Measurements from ENCODE around the gene PARP3. TPM values are rescaled to one million over a fixed set of nuclear protein-coding genes. Genes with fewer than 3 reads are reported as not detected.

Gene PARP3
- total and polyA plus RNA-seq, 9 of the 15 experiments (the other 6 are each of a cell fraction or from before 2014, with no cell fraction given): 0.46 to 6.6 (median 4.5) TPM

DNA sequence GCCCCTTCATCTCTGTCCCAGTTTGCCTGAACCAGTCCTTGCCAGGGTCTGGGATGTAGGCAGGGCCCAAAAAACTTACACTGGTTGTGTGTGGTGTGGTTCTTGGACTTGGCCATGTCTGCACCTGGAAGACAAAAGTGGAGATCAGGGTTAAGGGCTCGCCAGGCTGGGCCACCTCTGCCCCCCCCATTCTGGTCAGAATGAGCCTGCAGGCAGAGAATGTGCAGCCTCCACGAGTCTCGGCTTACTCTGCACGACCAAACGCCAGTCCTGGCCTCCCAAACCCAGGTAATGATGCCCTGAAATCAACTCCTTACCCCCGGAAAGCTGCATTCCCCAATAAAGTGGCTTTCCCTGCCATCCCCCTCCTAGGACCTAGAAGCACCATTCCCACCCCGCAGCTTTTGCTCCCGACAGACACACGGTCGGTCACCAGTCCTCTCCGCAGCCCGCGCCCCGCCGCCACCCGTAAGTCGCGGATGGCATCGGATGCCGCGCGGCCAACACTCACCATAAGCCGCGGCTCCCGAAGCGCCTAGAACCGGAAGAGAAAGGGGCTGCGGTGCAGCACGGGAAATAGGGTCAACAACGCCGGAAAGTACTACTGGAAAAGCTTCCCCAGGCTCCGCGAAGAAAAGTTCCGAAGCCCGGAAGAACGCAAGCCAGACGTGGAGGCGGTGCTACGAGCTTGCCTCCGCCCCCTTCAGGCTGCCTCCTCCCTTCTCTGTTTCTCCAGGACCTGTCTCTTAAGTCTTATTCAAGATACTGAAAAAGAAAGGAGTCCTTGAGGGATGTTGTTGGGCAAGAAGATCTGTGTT lies 53.4 kb downstream of the PARP3 start, which contains the start of gene RPL29 (continued):
- TF ChIP-seq BRF1 (IDR thresholded peaks at IDR 0.05; ENCODE audit: borderline replicate concordance, extremely low read depth, insufficient read length) (no peak), RBM25 (IDR thresholded peaks at IDR 0.05; ENCODE audit: low read depth, low read length, severe bottlenecking) (no peak), RB1 (IDR thresholded peaks at IDR 0.05; ENCODE audit: low read depth) (peak; percentile 91), BRD9 (IDR thresholded peaks at IDR 0.05; ENCODE audit: low read depth, partially characterized antibody) (peak; percentile 97), HMG20B (CRISPR knock-in tag; IDR thresholded peaks at IDR 0.05) (no peak), ZNF584 (CRISPR knock-in tag; IDR thresholded peaks at IDR 0.05; ENCODE audit: low read depth) (0 out of 2 replicates have a peak, but pooled peaks have one; percentile 36), CEBPB (tag; IDR thresholded peaks at IDR 0.05) (no peak), YBX1 (IDR thresholded peaks at IDR 0.05) (no peak), ZNF324 (CRISPR knock-in tag; IDR thresholded peaks at IDR 0.05) (no peak), ZNF436 (CRISPR knock-in tag; IDR thresholded peaks at IDR 0.05) (no peak), ZNF76 (CRISPR knock-in tag; IDR thresholded peaks at IDR 0.05; ENCODE audit: borderline replicate concordance) (peak; percentile 60; the same call in 1 of the 2 replicates), ZNF184 (CRISPR knock-in tag; IDR thresholded peaks at IDR 0.05) (no peak), NFRKB (IDR thresholded peaks at IDR 0.05; ENCODE audit: low read depth) (peak; percentile 91), SMC3 (conservative IDR thresholded peaks at IDR 0.05; ENCODE audit: insufficient read depth, low read depth, low read length) (no peak), KDM1A (IDR thresholded peaks at IDR 0.05) (no peak)
- TF ChIP-seq, protein P1, sequence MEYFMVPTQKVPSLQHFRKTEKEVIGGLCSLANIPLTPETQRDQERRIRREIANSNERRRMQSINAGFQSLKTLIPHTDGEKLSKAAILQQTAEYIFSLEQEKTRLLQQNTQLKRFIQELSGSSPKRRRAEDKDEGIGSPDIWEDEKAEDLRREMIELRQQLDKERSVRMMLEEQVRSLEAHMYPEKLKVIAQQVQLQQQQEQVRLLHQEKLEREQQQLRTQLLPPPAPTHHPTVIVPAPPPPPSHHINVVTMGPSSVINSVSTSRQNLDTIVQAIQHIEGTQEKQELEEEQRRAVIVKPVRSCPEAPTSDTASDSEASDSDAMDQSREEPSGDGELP (CRISPR knock-in tag; IDR thresholded peaks at IDR 0.05; ENCODE audit: borderline replicate concordance): peak; percentile 59; the same call in 1 of the 2 replicates
- TF ChIP-seq, protein P2, sequence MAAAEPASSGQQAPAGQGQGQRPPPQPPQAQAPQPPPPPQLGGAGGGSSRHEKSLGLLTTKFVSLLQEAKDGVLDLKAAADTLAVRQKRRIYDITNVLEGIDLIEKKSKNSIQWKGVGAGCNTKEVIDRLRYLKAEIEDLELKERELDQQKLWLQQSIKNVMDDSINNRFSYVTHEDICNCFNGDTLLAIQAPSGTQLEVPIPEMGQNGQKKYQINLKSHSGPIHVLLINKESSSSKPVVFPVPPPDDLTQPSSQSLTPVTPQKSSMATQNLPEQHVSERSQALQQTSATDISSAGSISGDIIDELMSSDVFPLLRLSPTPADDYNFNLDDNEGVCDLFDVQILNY (CRISPR knock-in tag; IDR thresholded peaks at IDR 0.05): peak; percentile 75; the same call in 1 of the 2 replicates
- TF ChIP-seq, protein P3, sequence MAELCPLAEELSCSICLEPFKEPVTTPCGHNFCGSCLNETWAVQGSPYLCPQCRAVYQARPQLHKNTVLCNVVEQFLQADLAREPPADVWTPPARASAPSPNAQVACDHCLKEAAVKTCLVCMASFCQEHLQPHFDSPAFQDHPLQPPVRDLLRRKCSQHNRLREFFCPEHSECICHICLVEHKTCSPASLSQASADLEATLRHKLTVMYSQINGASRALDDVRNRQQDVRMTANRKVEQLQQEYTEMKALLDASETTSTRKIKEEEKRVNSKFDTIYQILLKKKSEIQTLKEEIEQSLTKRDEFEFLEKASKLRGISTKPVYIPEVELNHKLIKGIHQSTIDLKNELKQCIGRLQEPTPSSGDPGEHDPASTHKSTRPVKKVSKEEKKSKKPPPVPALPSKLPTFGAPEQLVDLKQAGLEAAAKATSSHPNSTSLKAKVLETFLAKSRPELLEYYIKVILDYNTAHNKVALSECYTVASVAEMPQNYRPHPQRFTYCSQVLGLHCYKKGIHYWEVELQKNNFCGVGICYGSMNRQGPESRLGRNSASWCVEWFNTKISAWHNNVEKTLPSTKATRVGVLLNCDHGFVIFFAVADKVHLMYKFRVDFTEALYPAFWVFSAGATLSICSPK (IDR thresholded peaks at IDR 0.05; ENCODE audit: borderline replicate concordance): peak; percentile 77; the same call in 1 of the 2 replicates
- TF ChIP-seq, protein P4, sequence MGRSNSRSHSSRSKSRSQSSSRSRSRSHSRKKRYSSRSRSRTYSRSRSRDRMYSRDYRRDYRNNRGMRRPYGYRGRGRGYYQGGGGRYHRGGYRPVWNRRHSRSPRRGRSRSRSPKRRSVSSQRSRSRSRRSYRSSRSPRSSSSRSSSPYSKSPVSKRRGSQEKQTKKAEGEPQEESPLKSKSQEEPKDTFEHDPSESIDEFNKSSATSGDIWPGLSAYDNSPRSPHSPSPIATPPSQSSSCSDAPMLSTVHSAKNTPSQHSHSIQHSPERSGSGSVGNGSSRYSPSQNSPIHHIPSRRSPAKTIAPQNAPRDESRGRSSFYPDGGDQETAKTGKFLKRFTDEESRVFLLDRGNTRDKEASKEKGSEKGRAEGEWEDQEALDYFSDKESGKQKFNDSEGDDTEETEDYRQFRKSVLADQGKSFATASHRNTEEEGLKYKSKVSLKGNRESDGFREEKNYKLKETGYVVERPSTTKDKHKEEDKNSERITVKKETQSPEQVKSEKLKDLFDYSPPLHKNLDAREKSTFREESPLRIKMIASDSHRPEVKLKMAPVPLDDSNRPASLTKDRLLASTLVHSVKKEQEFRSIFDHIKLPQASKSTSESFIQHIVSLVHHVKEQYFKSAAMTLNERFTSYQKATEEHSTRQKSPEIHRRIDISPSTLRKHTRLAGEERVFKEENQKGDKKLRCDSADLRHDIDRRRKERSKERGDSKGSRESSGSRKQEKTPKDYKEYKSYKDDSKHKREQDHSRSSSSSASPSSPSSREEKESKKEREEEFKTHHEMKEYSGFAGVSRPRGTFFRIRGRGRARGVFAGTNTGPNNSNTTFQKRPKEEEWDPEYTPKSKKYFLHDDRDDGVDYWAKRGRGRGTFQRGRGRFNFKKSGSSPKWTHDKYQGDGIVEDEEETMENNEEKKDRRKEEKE (IDR thresholded peaks at IDR 0.05; ENCODE audit: borderline replicate concordance in 1 of 2, control insufficient read depth in 1 of 2, low read depth in 2 of 2, low read length in 1 of 2): peak in 1 of 2 experiments; percentile 82; a peak in 1 of 4 replicates
- TF ChIP-seq, protein P5, sequence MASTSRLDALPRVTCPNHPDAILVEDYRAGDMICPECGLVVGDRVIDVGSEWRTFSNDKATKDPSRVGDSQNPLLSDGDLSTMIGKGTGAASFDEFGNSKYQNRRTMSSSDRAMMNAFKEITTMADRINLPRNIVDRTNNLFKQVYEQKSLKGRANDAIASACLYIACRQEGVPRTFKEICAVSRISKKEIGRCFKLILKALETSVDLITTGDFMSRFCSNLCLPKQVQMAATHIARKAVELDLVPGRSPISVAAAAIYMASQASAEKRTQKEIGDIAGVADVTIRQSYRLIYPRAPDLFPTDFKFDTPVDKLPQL (IDR thresholded peaks at IDR 0.05; ENCODE audit: extremely low read depth, insufficient read length): peak; percentile 80
